Coronary artery (tissue), 2 donors: Measurements from ENCODE around the gene EPS8.
"Not testable (repeated sequence)": the region's sequence is repeated elsewhere in the genome, so short reads cannot be mapped to it uniquely, and the experiment has no call there.

Experiments
- DNase-seq: peaks from one replicate; pipeline ENCODE4 v3.0.0-alpha.2; 2017; ENCODE audit warnings: low spot score
- H3K27ac ChIP-seq, 2 donors: fragments of 200-600 bp; sonication (generic); one replicate each; pipeline ENCODE4 v1.5.1; 2016 to 2019
- H3K4me3 ChIP-seq: fragments of 200-600 bp; sonication (generic); 2 replicates; pipeline ENCODE4 v1.5.1; 2016; ENCODE audit warnings: mild to moderate bottlenecking, moderate library complexity
- TF ChIP-seq, protein P1 (sequence below): fragments of 200-600 bp; sonication (generic); IDR thresholded peaks from one replicate; pipeline ENCODE4 v1.5.1; 2019; ENCODE audit warnings: antibody characterized with exemption

The EPS8 gene

DNA sequence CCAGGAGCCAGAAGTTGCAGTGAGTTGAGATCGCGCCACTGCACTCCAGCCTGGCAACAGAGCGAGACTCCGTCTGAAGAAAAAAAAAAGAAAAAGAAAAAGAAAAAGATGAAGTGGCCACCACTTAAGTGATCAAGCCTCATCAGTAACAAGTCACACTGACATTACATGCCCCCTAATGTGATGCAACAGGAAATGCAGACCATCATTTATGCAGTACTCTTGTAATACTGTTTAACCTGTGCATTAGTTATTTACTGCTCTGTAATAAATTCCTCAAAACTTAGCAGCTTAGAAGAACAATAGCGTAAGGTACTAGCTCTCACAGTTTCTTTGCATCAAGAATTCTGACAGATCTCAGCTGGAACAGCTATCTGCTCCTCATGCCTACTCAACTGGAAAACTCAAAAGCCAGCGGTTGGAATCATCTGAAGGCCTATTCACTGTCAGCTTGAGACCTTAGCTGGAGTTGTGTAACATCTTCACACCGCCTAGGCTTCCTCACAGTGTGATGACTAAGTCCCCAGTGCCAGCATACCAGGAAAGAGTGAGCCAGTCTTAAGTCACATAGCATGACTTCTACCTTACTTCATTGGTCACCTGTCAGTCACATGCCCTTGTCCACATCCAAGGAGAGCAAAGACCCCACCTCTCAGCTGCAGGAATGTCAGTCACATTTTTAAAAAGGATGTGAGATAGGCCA is 31.5 kb downstream of the EPS8 start:
- TF ChIP-seq, protein P1, sequence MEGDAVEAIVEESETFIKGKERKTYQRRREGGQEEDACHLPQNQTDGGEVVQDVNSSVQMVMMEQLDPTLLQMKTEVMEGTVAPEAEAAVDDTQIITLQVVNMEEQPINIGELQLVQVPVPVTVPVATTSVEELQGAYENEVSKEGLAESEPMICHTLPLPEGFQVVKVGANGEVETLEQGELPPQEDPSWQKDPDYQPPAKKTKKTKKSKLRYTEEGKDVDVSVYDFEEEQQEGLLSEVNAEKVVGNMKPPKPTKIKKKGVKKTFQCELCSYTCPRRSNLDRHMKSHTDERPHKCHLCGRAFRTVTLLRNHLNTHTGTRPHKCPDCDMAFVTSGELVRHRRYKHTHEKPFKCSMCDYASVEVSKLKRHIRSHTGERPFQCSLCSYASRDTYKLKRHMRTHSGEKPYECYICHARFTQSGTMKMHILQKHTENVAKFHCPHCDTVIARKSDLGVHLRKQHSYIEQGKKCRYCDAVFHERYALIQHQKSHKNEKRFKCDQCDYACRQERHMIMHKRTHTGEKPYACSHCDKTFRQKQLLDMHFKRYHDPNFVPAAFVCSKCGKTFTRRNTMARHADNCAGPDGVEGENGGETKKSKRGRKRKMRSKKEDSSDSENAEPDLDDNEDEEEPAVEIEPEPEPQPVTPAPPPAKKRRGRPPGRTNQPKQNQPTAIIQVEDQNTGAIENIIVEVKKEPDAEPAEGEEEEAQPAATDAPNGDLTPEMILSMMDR: no peak
- Histone ChIP-seq H3K4me3 (no peak overlapping the region), H3K27ac (peak overlapping the region in 1 of 2 donors; percentile 31)
- no peak for DNase-seq

DNA sequence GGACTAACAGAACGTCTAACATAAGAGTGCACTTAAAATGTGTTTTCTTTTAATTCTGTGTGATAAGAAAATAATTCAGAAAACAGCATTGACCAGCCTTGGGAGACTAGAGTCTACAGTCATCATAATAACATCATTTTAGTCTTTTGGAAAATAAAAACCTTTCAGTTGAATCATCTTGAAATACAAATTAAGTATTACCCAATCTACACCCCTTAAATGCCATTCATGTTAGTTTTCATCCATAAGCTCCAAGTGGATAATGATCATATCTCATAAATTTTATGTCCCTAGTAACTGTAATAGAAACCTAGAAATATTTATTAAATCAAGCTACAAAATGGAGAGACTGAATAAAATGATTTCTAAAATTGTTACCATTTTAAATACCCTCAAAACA is 32.4 kb downstream of the EPS8 start:
- TF ChIP-seq, protein P1: no peak
- no peak overlapping the region for H3K27ac ChIP-seq
- DNase-seq: no peak
- no peak overlapping the region for H3K4me3 ChIP-seq

DNA sequence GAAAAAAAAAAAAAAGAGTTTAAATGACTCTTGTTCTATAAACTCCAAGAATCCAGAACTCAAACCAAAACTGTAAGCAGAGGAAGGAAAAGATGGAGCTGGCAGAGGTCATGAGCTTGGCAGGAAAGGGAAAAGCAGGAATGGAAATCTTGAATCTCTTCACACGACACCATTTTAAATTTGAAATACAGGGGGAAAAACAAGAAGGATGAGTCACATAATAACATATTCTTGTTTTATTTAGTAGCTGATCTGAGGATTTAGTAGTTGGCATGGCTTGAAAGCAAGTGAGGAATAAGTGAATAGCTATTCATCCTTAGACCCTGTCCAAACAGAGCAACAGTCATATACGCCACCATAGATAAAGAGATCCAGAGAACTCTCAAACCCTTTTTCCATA is 35.0 kb downstream of the EPS8 start:
- DNase-seq: no peak

DNA sequence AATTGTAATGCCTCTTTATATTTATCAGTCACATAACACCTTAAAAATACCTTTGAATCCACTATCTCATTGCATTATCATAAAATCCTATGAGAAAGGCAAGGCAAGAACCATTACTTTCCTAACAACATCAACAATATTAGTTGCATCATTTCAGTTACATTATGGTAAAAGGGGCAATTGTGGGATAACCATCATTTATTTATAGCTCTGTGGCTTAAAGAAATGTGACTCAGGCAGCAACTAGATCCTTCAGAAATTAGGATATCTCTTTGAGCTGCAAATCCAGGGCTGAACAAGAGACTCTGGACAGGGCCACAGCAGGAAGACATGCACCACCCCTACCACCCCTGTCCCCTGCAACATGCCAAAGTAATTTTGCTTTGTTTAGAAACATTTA is 36.4 kb downstream of the EPS8 start:
- TF ChIP-seq, protein P1: no peak
- H3K4me3 ChIP-seq: no peak overlapping the region
- DNase-seq: no peak

More for the DNA sequence above, 35.0 kb downstream of the EPS8 start:
- TF ChIP-seq, protein P1: no peak
- H3K27ac ChIP-seq: no peak overlapping the region
- H3K4me3 ChIP-seq: no peak overlapping the region

DNA sequence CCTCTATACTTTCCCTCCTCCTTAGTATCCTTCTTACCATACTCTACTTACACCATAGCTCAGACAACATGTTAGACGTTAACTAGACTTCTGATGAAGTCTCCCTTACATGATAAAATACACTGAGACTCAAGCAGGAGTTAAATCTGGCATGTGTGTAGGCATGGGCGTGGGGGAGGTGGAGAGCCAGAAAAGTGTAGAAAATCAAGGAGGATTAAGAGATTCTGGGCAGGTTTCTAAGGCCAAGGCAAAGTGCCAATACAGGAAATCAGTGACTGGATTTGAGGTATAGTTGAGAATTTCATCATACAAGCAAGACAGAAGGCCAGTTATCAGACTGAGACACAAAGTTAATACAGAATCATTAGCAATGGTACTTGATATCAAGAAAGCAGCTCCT is 37.4 kb downstream of the EPS8 start:
- DNase-seq: no peak
- Histone ChIP-seq H3K4me3 (peak overlapping the region; percentile 2), H3K27ac (no peak overlapping the region)
- TF ChIP-seq, protein P1: no peak

More for the DNA sequence above, 36.4 kb downstream of the EPS8 start:
- no peak overlapping the region for H3K27ac ChIP-seq

DNA sequence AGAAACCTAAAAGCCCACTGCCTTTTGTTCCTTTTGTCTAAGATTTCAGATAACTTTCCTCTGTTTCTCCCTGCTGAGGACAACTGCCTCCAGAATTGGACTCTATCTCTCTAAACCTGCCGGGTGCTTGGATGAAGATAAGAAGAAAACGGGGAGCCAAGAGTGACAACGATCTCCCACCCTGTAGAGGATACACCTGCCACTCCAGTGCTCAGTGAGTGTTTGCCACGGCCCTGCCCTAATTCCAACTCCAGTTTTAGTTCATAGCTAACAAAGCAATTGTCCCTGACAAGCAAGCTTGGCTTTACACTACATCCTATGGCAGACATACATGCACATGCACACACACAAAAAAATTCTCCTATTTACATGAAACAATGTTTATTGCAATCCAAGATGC is 39.3 kb downstream of the EPS8 start:
- H3K4me3 ChIP-seq: peak overlapping the region; percentile 27
- peak overlapping the region in 1 of 2 donors; percentile 1 for H3K27ac ChIP-seq
- no peak for DNase-seq
- TF ChIP-seq, protein P1: no peak

GRCh38 chr12:15741870-15742269 is 47.3 kb downstream of the EPS8 start:
- not testable (repeated sequence) for DNase-seq, H3K27ac ChIP-seq, H3K4me3 ChIP-seq
